T-cell (primary cell): ENCODE results near the gene SCN1A. TPM values are rescaled to one million over a fixed set of nuclear protein-coding genes. Genes with fewer than 3 reads are reported as not detected.

ENCODE experiments used
- ATAC-seq, 4 experiments: fragments of 200-7000 bp in 3 of 4; fragments of 150-1000 bp in 1 of 4; cut with Tn5 transposase; replicated peaks in 1 of 4; 1 replicate in 3 of 4; 2 replicates in 1 of 4; pipeline ENCODE4 v1.10.0; 2021; ENCODE audit warnings: moderate library complexity in 3 of 4, mild to moderate bottlenecking in 2 of 4, moderate number of reproducible peaks in 1 of 4
- CTCF ChIA-PET, 2 donors: fragments of 300-600 bp; sonication (Branson Sonifier 250); formaldehyde crosslinking; loops; one replicate each; lab custom pipeline; 2022; ENCODE audit warnings: antibody characterized with exemption in 2 of 2; lab: Charles Lee
- POLR2A ChIA-PET, 2 donors: fragments of 300-600 bp; sonication (Branson Sonifier 250); formaldehyde crosslinking; loops; one replicate each; lab custom pipeline; 2022; ENCODE audit warnings: antibody characterized with exemption in 2 of 2; lab: Charles Lee
- DNase-seq, 35 experiments: peaks; one replicate each; pipeline versions ENCODE4 v3.0.0 to v3.0.0-alpha.2; 2013 to 2023
- H3K27ac ChIP-seq: one replicate; pipeline ENCODE4 v1.5.1; 2013; ENCODE audit warnings: low read length
- H3K27me3 ChIP-seq, 2 experiments: replicated peaks in 1 of 2; 1 replicate in 1 of 2; 2 replicates in 1 of 2; pipeline versions ENCODE4 v1.6.1 to v1.7.0; 2013; ENCODE audit warnings: low read length in 1 of 2, mixed read lengths in 1 of 2; ENCODE audit not compliant: control insufficient read depth in 2 of 2, insufficient read depth in 2 of 2; ENCODE audit errors: extremely low read depth in 1 of 2
- H3K36me3 ChIP-seq, 2 donors: 1 replicate in 1 of 2; 2 replicates in 1 of 2; pipeline versions ENCODE4 v1.6.1 to v1.7.0; 2013; ENCODE audit warnings: low read length in 1 of 2; ENCODE audit not compliant: control insufficient read depth in 2 of 2, insufficient read depth in 1 of 2; ENCODE audit errors: extremely low read depth in 1 of 2
- H3K4me1 ChIP-seq, 2 experiments: 1 replicate in 1 of 2; 2 replicates in 1 of 2; pipeline versions ENCODE4 v1.6.1 to v1.7.0; 2013; ENCODE audit warnings: low read length in 2 of 2, mixed read lengths in 1 of 2; ENCODE audit not compliant: insufficient read depth in 2 of 2, control insufficient read depth in 1 of 2; ENCODE audit errors: extremely low read depth in 1 of 2
- H3K4me3 ChIP-seq, 2 donors: 1 replicate in 1 of 2; 2 replicates in 1 of 2; pipeline versions ENCODE4 v1.5.1 to v1.7.0; 2013; ENCODE audit warnings: mild to moderate bottlenecking in 2 of 2, low read length in 1 of 2, moderate library complexity in 1 of 2; ENCODE audit not compliant: control insufficient read depth in 1 of 2; ENCODE audit errors: extremely low read depth in 1 of 2
- H3K9me3 ChIP-seq: 2 replicates; pipeline ENCODE4 v1.7.0; 2013
- H3K27ac Mint-ChIP-seq, 2 donors: one replicate each; pipeline ENCODE4 v1.8.0; 2020 to 2021; ENCODE audit warnings: mild to moderate bottlenecking in 2 of 2, mixed read lengths in 2 of 2
- H3K27me3 Mint-ChIP-seq, 2 donors: one replicate each; pipeline ENCODE4 v1.8.0; 2021 to 2022; ENCODE audit warnings: mixed read lengths in 2 of 2
- H3K36me3 Mint-ChIP-seq: one replicate; pipeline ENCODE4 v1.8.0; 2021; ENCODE audit warnings: mixed read lengths
- H3K4me1 Mint-ChIP-seq, 3 donors: one replicate each; pipeline ENCODE4 v1.8.0; 2020 to 2022; ENCODE audit warnings: mixed read lengths in 3 of 3, mild to moderate bottlenecking in 1 of 3
- H3K4me3 Mint-ChIP-seq, 3 donors: one replicate each; pipeline ENCODE4 v1.8.0; 2020 to 2022; ENCODE audit warnings: mild to moderate bottlenecking in 3 of 3, mixed read lengths in 3 of 3, moderate library complexity in 3 of 3
- H3K9me3 Mint-ChIP-seq, 3 donors: one replicate each; pipeline ENCODE4 v1.8.0; 2020 to 2022; ENCODE audit warnings: mixed read lengths in 3 of 3
- WGBS: methylation state at CpG from one replicate; pipeline ENCODE4 v1.1.5; 2013; ENCODE audit warnings: missing lambda C conversion rate; ENCODE audit not compliant: insufficient coverage; 5-methylcytosine and 5-hydroxymethylcytosine counted together
- total RNA-seq, 35 experiments: library from RNA in 6 of 35; stranded (reverse) in 6 of 35; fragments of 120-200 nt in 1 of 35; gene quantifications; one replicate each; pipeline versions ENCODE4 v1.2.1 to v1.2.4 and lab custom pipeline; 2013 to 2026

SCN1A gene
- total RNA-seq, 5 donors from 2014 or later (not counting 1 experiment from before 2014, with no cell fraction given): not detected

- H3K9me3 ChIP-seq: no peaks in the 10 kb centered on the region
- Mint-ChIP-seq H3K27ac (no peak overlapping the region), H3K9me3 (no peaks in the 10 kb centered on the region), H3K4me1 (no peaks in the 10 kb centered on the region), H3K4me3 (no peak overlapping the region), H3K36me3 (peaks cover 4% of the 10 kb centered on the region), H3K27me3 (peaks cover 30 to 35% of the 10 kb centered on the region in 2 donors)
- no peak overlapping the region for H3K27ac ChIP-seq
- ATAC-seq (no peak), DNase-seq (no peak)
- H3K4me3 ChIP-seq: no peak overlapping the region
- H3K36me3 ChIP-seq: no peaks in the 10 kb centered on the region
- CTCF ChIA-PET: no interaction called here
- H3K4me1 ChIP-seq: no peaks in the 10 kb centered on the region
- WGBS: no CpG with 5 or more reads among the region's 2 CpGs
- peaks cover 0 to 19% of the 10 kb centered on the region in 2 experiments for H3K27me3 ChIP-seq
- POLR2A ChIA-PET: no interaction called here
Observed at GRCh38 chr2:165969227-165969626, 158.6 kb downstream of the SCN1A start.

DNA sequence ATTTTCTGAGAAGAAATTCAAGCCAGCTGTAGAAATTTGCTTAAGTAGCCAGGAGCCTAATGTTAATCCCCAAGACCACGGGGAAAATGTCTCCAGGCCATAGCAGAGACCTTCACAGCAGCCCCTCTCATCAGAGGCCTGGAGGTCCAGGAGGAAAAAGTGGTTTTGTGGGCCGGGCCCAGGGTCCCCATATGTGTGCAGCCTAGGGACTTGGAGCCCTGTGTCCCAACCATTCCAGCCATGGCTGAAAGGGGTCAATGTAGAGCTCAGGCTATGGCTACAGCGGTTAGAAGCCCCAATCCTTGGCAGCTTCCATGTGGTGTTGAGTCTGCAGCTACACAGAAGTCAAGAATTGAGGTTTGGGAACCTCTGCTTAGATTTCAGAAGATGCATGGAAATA lies 160.1 kb downstream of the SCN1A start:
- no peaks in the 10 kb centered on the region for H3K9me3 Mint-ChIP-seq
- CTCF ChIA-PET: no interaction called here
- peaks cover 4% of the 10 kb centered on the region for H3K36me3 Mint-ChIP-seq
- no peak for ATAC-seq
- 64% methylated on average over 2 of the region's 3 CpGs for WGBS
- no peaks in the 10 kb centered on the region for H3K9me3 ChIP-seq
- H3K27ac Mint-ChIP-seq: no peak overlapping the region
- peaks cover 20 to 31% of the 10 kb centered on the region in 2 donors for H3K27me3 Mint-ChIP-seq
- H3K27me3 ChIP-seq: peaks cover 0 to 19% of the 10 kb centered on the region in 2 experiments
- DNase-seq: no peak
- no peak overlapping the region for H3K4me3 ChIP-seq
- H3K36me3 ChIP-seq: no peaks in the 10 kb centered on the region
- POLR2A ChIA-PET: no interaction called here
- H3K4me1 ChIP-seq: no peaks in the 10 kb centered on the region
- H3K27ac ChIP-seq: no peak overlapping the region
- no peaks in the 10 kb centered on the region for H3K4me1 Mint-ChIP-seq
- no peak overlapping the region for H3K4me3 Mint-ChIP-seq

DNA sequence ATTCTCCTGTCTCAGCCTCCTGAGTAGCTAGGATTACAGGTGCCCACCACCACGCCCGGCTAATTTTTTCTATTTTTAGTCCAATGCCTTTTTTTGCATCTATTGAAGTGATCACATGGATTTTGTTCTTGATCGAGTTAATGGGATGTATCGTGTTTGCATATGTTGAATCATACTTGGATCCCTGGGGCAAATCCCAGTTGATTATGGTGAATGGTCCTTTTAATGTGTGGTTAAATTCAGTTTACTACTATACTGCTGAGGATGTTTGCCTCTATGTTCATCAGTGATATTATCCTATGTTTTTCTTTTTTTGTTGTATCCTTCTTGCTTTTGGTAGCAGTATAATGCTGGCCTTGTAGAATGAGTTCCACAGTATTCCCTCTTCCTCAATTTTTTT lies 166.0 kb downstream of the SCN1A start:
- no CpG with 5 or more reads among the region's 4 CpGs for WGBS
- no peak overlapping the region for H3K4me3 Mint-ChIP-seq
- Histone ChIP-seq H3K9me3 (no peaks in the 10 kb centered on the region), H3K4me3 (no peak overlapping the region), H3K4me1 (no peaks in the 10 kb centered on the region), H3K36me3 (no peaks in the 10 kb centered on the region), H3K27ac (no peak overlapping the region), H3K27me3 (no peaks in the 10 kb centered on the region)
- no peak for ATAC-seq
- H3K27me3 Mint-ChIP-seq: peaks cover 0 to 3% of the 10 kb centered on the region in 2 donors
- POLR2A ChIA-PET: no interaction called here
- DNase-seq: no peak
- H3K9me3 Mint-ChIP-seq: no peaks in the 10 kb centered on the region
- H3K4me1 Mint-ChIP-seq: no peaks in the 10 kb centered on the region
- H3K36me3 Mint-ChIP-seq: no peaks in the 10 kb centered on the region
- CTCF ChIA-PET: no interaction called here
- no peak overlapping the region for H3K27ac Mint-ChIP-seq

DNA sequence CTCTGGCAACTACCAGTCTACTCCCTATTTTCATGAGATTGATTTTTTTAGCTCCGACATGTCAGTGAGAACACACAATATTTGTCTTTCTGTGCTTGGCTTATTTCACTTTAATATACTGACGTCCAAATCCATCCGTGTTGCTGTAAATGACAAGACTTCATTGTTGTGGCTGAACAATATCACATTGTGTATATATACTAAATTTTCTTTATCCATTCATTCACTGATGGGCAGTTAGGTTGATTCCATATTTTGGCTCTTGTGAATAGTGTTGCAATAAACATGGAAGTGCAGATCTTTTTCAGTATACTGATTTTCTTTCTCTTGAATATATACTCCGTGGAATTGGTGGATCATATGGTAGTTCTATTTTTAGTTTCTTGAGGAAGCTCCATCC lies 168.4 kb downstream of the SCN1A start:
- H3K9me3 ChIP-seq: no peaks in the 10 kb centered on the region
- Mint-ChIP-seq H3K27me3 (no peaks in the 10 kb centered on the region), H3K9me3 (no peaks in the 10 kb centered on the region), H3K27ac (no peak overlapping the region), H3K4me3 (no peak overlapping the region), H3K36me3 (no peaks in the 10 kb centered on the region), H3K4me1 (peaks cover 17 to 20% (median 18%) of the 10 kb centered on the region in 3 donors)
- no peaks in the 10 kb centered on the region for H3K27me3 ChIP-seq
- H3K36me3 ChIP-seq: no peaks in the 10 kb centered on the region
- DNase-seq: no peak
- ATAC-seq: no peak
- H3K27ac ChIP-seq: no peak overlapping the region
- peaks cover 3 to 6% of the 10 kb centered on the region in 2 experiments for H3K4me1 ChIP-seq
- WGBS: no CpG with 5 or more reads among the region's 4 CpGs
- POLR2A ChIA-PET: interaction anchor here in 1 of 2 donors (0.6 kb wide), 1 partner anchor 168 kb away, joined by 4 read pairs; the partner anchor contains the start of gene SCN1A
- CTCF ChIA-PET: no interaction called here
- no peak overlapping the region for H3K4me3 ChIP-seq

DNA sequence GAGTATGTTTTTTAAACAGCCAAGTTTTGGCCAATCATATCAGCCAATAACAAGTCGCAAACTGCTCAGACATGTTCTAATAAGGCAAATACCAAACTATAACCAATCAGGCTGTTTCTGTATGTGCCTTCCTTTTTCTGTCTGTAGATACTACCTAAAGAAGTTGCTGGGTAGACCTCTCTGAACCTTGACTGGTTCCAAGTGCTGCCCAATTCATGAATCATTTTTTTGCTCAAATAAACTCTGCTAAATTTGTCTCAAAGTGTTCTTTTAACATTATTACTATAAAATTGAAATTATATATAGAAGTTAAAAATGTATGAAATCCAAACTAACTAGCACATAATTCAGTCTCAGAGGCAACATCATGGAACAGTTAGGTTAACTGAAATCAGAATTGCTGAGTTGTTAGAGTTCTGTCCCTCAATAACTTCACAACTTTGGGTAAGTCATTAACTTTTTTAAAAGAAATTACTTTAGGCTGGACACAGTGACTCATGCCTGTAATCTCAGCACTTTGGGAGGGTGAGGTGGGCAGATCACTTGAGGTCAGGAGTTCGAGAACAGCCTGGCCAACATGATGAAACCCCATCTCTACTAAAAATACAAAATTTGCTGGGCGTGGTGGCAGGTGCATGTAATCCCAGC lies 169.4 kb downstream of the SCN1A start:
- H3K27ac ChIP-seq: no peak overlapping the region
- peaks cover 3 to 9% of the 10 kb centered on the region in 2 experiments for H3K4me1 ChIP-seq
- H3K27ac Mint-ChIP-seq: no peak overlapping the region
- no peaks in the 10 kb centered on the region for H3K27me3 Mint-ChIP-seq
- POLR2A ChIA-PET: no interaction called here
- H3K36me3 Mint-ChIP-seq: no peaks in the 10 kb centered on the region
- 100% methylated on average over 1 of the region's 3 CpGs for WGBS
- peaks cover 17 to 24% (median 18%) of the 10 kb centered on the region in 3 donors for H3K4me1 Mint-ChIP-seq
- no peaks in the 10 kb centered on the region for H3K27me3 ChIP-seq
- no peaks in the 10 kb centered on the region for H3K9me3 Mint-ChIP-seq
- no peaks in the 10 kb centered on the region for H3K9me3 ChIP-seq
- DNase-seq: no peak
- CTCF ChIA-PET: interaction anchor here in 1 of 2 donors (1.8 kb wide), 1 partner anchor 13 kb away, joined by 10 read pairs; no protein-coding TSS in a partner anchor
- no peak for ATAC-seq
- H3K4me3 ChIP-seq: no peak overlapping the region
- no peak overlapping the region for H3K4me3 Mint-ChIP-seq
- H3K36me3 ChIP-seq: no peaks in the 10 kb centered on the region

DNA sequence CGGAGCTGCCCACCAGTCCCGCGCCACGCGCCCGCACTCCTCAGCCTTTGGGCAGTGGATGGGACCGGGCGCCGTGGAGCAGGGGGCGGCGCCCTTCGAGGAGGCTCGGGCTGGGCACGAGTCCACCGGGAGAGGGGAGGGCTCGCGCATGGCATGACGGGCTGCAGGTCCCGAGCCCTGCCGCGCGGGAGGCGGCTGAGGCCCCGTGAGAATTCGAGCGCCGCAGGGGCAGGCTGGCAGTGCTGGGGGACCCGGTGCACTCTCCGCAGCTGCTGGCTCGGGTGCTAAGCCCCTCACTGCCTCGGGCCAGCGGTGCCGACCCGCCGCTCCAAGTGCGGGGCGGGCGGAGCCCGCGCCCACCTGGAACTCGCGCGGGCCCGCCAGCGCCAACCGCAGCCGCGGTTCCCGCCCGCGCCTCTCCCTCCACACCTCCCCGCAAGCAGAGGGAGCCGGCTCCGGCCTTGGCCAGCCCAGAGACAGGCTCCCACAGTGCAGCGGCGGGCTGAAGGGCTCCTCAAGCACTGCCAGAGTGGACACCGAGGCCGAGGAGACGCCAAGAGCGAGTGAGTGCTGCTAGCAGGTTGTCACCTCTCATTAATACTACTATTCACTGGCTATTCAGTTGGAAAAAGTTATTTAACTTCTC lies 170.7 kb downstream of the SCN1A start:
- Histone ChIP-seq H3K4me3 (no peak overlapping the region), H3K4me1 (peaks cover 6 to 16% of the 10 kb centered on the region in 2 experiments), H3K27ac (no peak overlapping the region), H3K9me3 (no peaks in the 10 kb centered on the region), H3K36me3 (no peaks in the 10 kb centered on the region), H3K27me3 (no peaks in the 10 kb centered on the region)
- ATAC-seq (no peak), DNase-seq (no peak)
- Mint-ChIP-seq H3K9me3 (no peaks in the 10 kb centered on the region), H3K36me3 (no peaks in the 10 kb centered on the region), H3K4me3 (no peak overlapping the region), H3K27me3 (no peaks in the 10 kb centered on the region), H3K27ac (no peak overlapping the region), H3K4me1 (peaks cover 17 to 24% (median 18%) of the 10 kb centered on the region in 3 donors)
- POLR2A ChIA-PET: no interaction called here
- WGBS: 97% methylated on average over 47 of the region's 60 CpGs
- CTCF ChIA-PET: interaction anchor here (0.6 to 2.6 kb wide), 3 partner anchors 11 to 171 kb away, joined by 3 to 15 read pairs (median 10); partner anchors contain the start of gene SCN1A (in 1 of the 2)
